GM18867 (cell line): ENCODE measurements around the gene DHRS2.
A peak's percentile ranks its signal among the peaks of the same experiment; 100 is the strongest.

ENCODE experiments used
- ATAC-seq: cut with Tn5 transposase; IDR thresholded peaks from one replicate; pipeline ENCODE4 v1.9.1; 2021; ENCODE audit warnings: mild to moderate bottlenecking, moderate library complexity; ENCODE audit not compliant: unreplicated experiment

Gene DHRS2

DNA sequence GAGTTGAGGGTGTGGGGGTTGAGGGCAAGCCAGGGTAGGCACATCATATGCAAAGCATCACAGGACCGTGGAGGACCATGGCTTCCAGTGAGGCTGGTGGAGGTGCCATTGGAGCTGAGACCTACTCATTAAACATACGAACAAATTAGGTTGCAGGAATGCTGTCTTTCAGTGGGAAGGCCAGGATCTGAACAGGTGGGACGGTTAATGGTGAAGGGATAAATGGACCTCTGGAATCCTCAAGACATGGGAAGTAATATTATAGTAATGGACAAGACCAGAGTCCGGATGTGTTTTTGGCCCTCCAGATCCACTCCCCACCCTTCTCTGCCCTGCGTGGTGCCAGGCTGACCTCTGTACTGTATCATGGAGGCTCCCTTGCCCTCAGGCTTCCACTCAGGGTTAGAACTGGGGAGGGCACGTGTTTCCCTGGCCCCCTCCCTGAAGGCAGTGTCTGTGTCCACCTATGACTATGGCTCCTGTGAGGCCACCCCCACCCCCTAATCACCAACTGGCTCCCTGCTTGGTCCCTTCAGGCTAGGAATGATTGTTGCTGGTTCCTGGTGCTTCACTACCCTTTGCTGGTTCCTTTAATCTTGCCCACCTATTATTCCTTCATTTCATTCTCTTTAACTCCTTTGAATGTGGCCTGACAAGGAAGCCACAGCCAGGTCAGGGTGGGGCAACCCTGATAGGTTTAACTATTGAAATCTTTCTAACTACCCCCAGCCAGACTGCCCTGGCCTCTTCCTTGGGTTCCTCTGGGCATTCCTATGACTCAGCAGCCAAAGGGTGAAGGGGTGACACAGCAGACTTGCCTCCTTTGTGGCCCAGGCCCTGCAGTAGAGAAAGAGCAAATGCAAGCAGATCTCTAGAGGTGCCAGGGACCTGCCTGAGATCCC, 10.7 kb downstream of the DHRS2 start:
- ATAC-seq: no peak

DNA sequence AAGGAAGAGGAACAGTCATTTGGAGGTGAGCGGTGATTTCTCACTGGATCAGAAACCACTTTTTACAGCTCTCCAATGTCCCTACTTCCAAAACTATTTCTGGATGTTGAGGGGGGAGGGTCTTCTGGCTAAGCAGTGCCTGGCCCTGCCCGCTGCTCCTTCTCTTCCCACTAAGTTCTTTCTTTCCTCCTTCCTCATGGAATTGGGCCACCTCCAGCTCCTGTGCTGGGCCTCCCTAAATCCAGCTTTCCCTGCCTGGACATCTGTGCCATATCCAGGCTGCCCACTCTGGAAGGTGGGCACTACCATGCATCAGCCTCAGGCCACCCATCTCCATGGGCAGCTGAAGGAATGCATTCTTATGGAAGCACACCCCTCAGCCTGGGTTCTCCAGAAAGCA, 11.5 kb downstream of the DHRS2 start:
- no peak for ATAC-seq

- no peak for ATAC-seq
These were observed 12.7 kb downstream of the DHRS2 start for GRCh38 chr14:23648764-23649460.

DNA sequence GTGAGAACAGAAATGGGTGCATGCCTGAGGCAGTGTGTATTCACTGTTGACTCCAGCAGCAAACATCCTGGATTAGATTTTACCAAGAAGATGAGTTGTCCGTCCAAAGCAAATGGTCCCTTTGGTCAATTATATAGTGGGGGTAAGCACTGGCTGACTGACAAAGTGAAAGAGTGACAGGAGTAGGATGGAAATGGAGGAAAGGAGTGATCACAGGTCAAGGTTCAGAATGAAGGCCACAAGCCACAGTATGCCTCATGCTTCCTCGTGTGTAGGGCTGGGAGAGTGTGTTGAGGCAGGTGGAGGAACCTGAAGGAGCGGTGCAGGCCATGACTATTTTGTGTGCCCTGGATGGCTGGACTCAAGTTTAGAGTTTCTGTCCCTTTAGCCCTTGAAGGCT, 14.3 kb downstream of the DHRS2 start:
- ATAC-seq: no peak

- no peak for ATAC-seq
These were observed 16.9 kb downstream of the DHRS2 start for GRCh38 chr14:23653051-23653450.

GRCh38 chr14:23654231-23654630, 18.1 kb downstream of the DHRS2 start:
- no peak for ATAC-seq

DNA sequence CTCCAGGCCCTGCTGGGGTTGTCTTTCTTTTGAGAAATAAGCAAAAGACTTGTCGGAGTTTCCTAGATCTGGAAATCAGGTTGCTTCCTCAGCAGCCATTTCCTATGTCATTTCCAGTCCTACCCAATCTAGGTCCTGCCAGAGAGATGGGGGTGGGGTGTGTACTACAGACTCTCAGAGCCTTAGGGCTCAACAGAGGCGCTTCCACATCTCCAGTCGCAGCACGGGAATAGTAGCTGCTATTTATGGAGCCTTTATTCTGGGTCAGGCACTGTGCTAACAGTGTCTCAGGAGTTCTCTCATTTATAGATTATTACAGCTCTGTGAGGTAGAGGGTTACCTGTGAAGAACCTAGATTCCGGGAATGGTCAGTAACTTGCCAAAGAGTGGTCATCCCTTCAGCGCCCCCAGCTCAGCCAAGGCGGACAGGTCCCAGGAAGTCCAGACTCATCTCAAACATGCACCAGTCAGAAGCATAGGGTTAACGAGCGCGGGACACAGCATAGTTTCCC, 21.9 kb downstream of the DHRS2 start:
- ATAC-seq: no peak

GRCh38 chr14:23660290-23661226, 24.4 kb downstream of the DHRS2 start:
- peak; percentile 97 for ATAC-seq

DNA sequence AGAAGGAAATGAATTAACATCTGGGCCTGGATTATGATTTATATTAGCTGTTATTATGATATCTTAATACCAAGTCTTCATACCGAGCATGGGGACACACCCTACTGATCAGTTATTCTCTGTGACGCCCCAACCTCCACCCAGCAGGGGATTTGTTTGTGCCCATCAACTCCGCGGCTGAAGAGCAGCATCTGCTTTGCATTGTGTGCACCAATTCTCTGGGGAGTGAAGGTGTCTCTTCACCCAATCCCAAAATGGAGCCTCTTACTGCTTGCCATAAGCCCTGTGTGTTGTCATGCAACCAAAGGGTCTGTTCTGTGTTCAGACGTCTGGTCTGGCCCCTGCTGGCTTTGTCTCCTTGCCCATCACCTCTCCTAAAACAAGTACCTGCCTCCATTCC, 25.4 kb downstream of the DHRS2 start:
- ATAC-seq: no peak

DNA sequence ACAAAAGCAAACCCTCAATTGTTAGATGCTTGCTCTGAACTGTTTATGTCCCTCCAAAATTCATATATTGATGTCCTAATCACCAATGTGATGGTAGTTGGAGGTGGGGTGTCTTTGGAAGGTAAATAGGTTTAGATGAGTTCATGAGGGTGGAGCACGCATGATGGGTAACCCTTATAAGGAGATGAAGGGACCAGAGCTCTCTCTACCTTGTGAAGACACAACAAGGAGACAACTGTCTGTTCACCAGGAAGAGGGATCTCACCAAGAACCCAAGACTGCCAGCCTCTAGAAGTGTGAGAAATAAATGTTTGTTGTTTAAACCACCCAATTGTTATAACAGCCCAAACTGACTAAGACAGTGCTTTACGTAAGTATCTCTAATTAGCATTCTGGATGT, 27.0 kb downstream of the DHRS2 start:
- no peak for ATAC-seq

GRCh38 chr14:23663711-23664110, 27.5 kb downstream of the DHRS2 start:
- ATAC-seq: no peak

GRCh38 chr14:23664207-23664885, 28.2 kb downstream of the DHRS2 start:
- ATAC-seq: no peak

- ATAC-seq: no peak
These were observed 29.3 kb downstream of the DHRS2 start for GRCh38 chr14:23665302-23666016.

DNA sequence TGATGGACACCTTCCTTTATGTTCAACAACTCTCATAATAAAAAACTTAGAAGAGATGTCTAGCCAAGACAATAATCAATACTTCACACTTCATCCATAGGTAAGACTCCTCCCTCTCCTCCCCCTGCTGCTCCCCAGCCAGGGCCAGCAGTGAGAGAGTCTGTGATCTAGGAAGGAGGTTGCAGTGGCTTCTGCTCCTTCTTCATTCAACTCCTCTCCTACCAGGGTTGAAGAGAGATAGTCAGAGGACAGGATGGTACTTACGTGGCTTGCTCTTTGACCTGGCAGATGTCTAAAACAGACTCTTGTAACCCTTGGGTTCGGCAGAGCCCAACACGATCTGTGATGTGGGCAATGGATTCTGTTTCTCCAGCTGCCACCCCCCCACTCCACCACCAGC, 31.0 kb downstream of the DHRS2 start:
- ATAC-seq: no peak

GRCh38 chr14:23669441-23669840, 33.3 kb downstream of the DHRS2 start:
- no peak for ATAC-seq

GRCh38 chr14:23670481-23670880, 34.3 kb downstream of the DHRS2 start:
- no peak for ATAC-seq

- no peak for ATAC-seq
These were observed 36.0 kb downstream of the DHRS2 start for GRCh38 chr14:23672200-23672599.

- no peak for ATAC-seq
These were observed 39.2 kb downstream of the DHRS2 start for GRCh38 chr14:23675337-23675736.

GRCh38 chr14:23675906-23676305, 39.7 kb downstream of the DHRS2 start:
- ATAC-seq: no peak

DNA sequence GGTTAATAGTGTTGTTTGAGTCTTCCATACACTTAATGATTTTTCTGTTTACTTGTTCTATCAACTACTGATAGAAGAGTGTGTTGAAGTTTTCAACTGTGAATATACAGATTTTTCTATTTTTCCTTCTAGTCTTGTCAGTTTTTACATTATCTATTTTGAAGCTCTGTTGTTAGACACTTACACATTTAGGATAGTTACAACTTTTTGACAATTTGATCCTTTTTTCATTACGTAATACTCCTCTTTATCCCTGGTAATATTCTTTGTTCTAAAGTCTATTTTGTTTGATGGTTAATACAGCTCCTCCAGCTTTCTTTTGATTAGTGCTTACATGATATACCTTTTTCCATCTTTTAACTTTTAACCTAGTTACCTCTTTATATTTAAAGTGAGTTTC, 45.2 kb downstream of the DHRS2 start:
- no peak for ATAC-seq
